ENCODE data around the gene ATRN.
"Not testable (repeated sequence)": the region's sequence is repeated elsewhere in the genome, so short reads cannot be mapped to it uniquely, and the experiment has no call there.

ATRN gene

GRCh38 chr20:3471397-3472021, 691 bp downstream of the ATRN start:
- no peak for DNase-seq

GRCh38 chr20:3472105-3472504, 1.3 kb downstream of the ATRN start:
- no peak for DNase-seq

GRCh38 chr20:3473324-3473723, 2.5 kb downstream of the ATRN start:
- no peak for DNase-seq

GRCh38 chr20:3473944-3474343, 3.1 kb downstream of the ATRN start:
- no peak for DNase-seq

GRCh38 chr20:3477003-3477860, 6.4 kb downstream of the ATRN start:
- not testable (repeated sequence) for DNase-seq

GRCh38 chr20:3477861-3478544, 7.2 kb downstream of the ATRN start:
- no peak for DNase-seq

- no peak for DNase-seq
Measured at GRCh38 chr20:3479025-3479424, 8.2 kb downstream of the ATRN start.

GRCh38 chr20:3479759-3480615, 9.2 kb downstream of the ATRN start:
- no peak for DNase-seq

GRCh38 chr20:3483309-3483708, 12.5 kb downstream of the ATRN start:
- DNase-seq, result no peak

GRCh38 chr20:3483784-3484183, 13.0 kb downstream of the ATRN start:
- no peak for DNase-seq

- no peak for DNase-seq
Measured at GRCh38 chr20:3485913-3486312, 15.1 kb downstream of the ATRN start.

- DNase-seq, result no peak
Measured at GRCh38 chr20:3486850-3487249, 16.0 kb downstream of the ATRN start.

GRCh38 chr20:3492669-3493068, 21.9 kb downstream of the ATRN start:
- no peak for DNase-seq

- DNase-seq, result no peak
Measured at GRCh38 chr20:3494218-3494617, 23.4 kb downstream of the ATRN start.

- DNase-seq, result no peak
Measured at GRCh38 chr20:3502878-3503277, 32.1 kb downstream of the ATRN start.

GRCh38 chr20:3505148-3505547, 34.3 kb downstream of the ATRN start:
- no peak for DNase-seq

GRCh38 chr20:3509064-3509463, 38.2 kb downstream of the ATRN start:
- no peak for DNase-seq

GRCh38 chr20:3510110-3510509, 39.3 kb downstream of the ATRN start:
- no peak for DNase-seq

- not testable (repeated sequence) for DNase-seq
Measured at GRCh38 chr20:3512239-3512638, 41.4 kb downstream of the ATRN start.

GRCh38 chr20:3514012-3514642, 43.3 kb downstream of the ATRN start:
- DNase-seq, result no peak

GRCh38 chr20:3515379-3516170, 44.8 kb downstream of the ATRN start:
- no peak for DNase-seq
